Loucy (cell line): Measurements from ENCODE around the gene C5orf47.

ENCODE experiments used
- H2AFZ ChIP-seq: fragments of 200-600 bp; sonication (generic); 2 replicates; pipeline ENCODE4 v1.6.0; 2016; ENCODE audit warnings: antibody characterized with exemption, mild to moderate bottlenecking, low read length, moderate library complexity
- H3F3A ChIP-seq: fragments of 200-600 bp; 2 replicates; pipeline ENCODE4 v1.6.0; 2016; ENCODE audit warnings: antibody characterized with exemption, low read depth, mild to moderate bottlenecking
- H3K27me3 ChIP-seq: fragments of 200-600 bp; sonication (generic); 2 replicates; pipeline ENCODE4 v1.6.1; 2014; ENCODE audit warnings: low read length, mild to moderate bottlenecking; ENCODE audit not compliant: insufficient read depth, poor library complexity, severe bottlenecking
- H3K36me3 ChIP-seq: fragments of 200-600 bp; sonication (generic); 2 replicates; pipeline ENCODE4 v1.6.1; 2016; ENCODE audit warnings: low read length; ENCODE audit not compliant: insufficient read depth
- H3K4me1 ChIP-seq: fragments of 200-600 bp; sonication (generic); 2 replicates; pipeline ENCODE4 v1.5.1; 2014; ENCODE audit warnings: low read length, mild to moderate bottlenecking; ENCODE audit not compliant: insufficient read depth, poor library complexity, severe bottlenecking
- H3K4me2 ChIP-seq: fragments of 200-600 bp; sonication (generic); 2 replicates; pipeline ENCODE4 v1.6.0; 2014; ENCODE audit warnings: antibody characterized with exemption, low read length, low read depth, mild to moderate bottlenecking; ENCODE audit not compliant: poor library complexity, severe bottlenecking
- H3K4me3 ChIP-seq: fragments of 200-600 bp; sonication (generic); 2 replicates; pipeline ENCODE4 v1.5.1; 2014; ENCODE audit warnings: low read length, mild to moderate bottlenecking, mixed read lengths; ENCODE audit not compliant: poor library complexity, severe bottlenecking
- H3K79me2 ChIP-seq: fragments of 200-600 bp; sonication (generic); 2 replicates; pipeline ENCODE4 v1.6.1; 2014; ENCODE audit warnings: low read length; ENCODE audit not compliant: insufficient read depth
- H3K9ac ChIP-seq: fragments of 200-600 bp; sonication (generic); 2 replicates; pipeline ENCODE4 v1.6.0; 2014; ENCODE audit warnings: mild to moderate bottlenecking, low read depth, low read length, moderate library complexity; ENCODE audit not compliant: poor library complexity, severe bottlenecking
- H3K9me2 ChIP-seq: fragments of 200-600 bp; sonication (generic); replicated peaks from 2 replicates; pipeline ENCODE4 v1.6.1; 2016; ENCODE audit warnings: low read depth, low read length, mixed read lengths
- H3K9me3 ChIP-seq: fragments of 200-600 bp; sonication (generic); 2 replicates; pipeline ENCODE4 v1.6.1; 2014; ENCODE audit warnings: mild to moderate bottlenecking, antibody characterized with exemption, low read length, low read depth; ENCODE audit not compliant: insufficient read depth
- H4K20me1 ChIP-seq: fragments of 200-600 bp; sonication (generic); 2 replicates; pipeline ENCODE4 v1.6.0; 2014; ENCODE audit warnings: antibody characterized with exemption, low read length, mild to moderate bottlenecking; ENCODE audit not compliant: insufficient read depth, poor library complexity, severe bottlenecking
- CTCF ChIP-seq: fragments of 200-600 bp; sonication (generic); conservative IDR thresholded peaks from 2 replicates; pipeline ENCODE4 v1.5.1; 2014; ENCODE audit warnings: mild to moderate bottlenecking, antibody characterized with exemption, low read length
- EZH2phosphoT487 ChIP-seq: fragments of 200-600 bp; IDR thresholded peaks from 2 replicates; pipeline ENCODE4 v1.6.1; 2018; ENCODE audit warnings: antibody characterized with exemption, mild to moderate bottlenecking, moderate library complexity, borderline replicate concordance

The C5orf47 gene

GRCh38 chr5:173988554-173989431, at the start of gene C5orf47:
Gene C5orf47 (plus strand): TSS chr5:173989170. CDS start chr5:173989264, 94 bp downstream.
- Histone ChIP-seq H3K79me2 (no peaks in the 10 kb centered on the region), H3K9ac (no peak within 1 kb of the TSS), H2AFZ (no peak within 1 kb of the TSS), H3K4me3 (no peak within 1 kb of the TSS), H3K9me2 (no peaks in the 10 kb centered on the region), H3K4me2 (no peak within 1 kb of the TSS), H3F3A (no peaks in the 10 kb centered on the region), H3K27me3 (no peaks in the 10 kb centered on the region), H3K36me3 (no peaks in the 10 kb centered on the region), H3K4me1 (no peaks in the 10 kb centered on the region), H4K20me1 (no peaks in the 10 kb centered on the region), H3K9me3 (no peaks in the 10 kb centered on the region)
- TF ChIP-seq CTCF = no peak
- TF ChIP-seq EZH2phosphoT487 = no peak

GRCh38 chr5:173940269-173940668, 48.7 kb upstream of the C5orf47 start:
- H3K4me3 ChIP-seq = no peak overlapping the region
- H2AFZ ChIP-seq = no peak overlapping the region
- TF ChIP-seq CTCF = no peak
- TF ChIP-seq EZH2phosphoT487 = no peak
- no peaks in the 10 kb centered on the region for H3K27me3 ChIP-seq
- H3K79me2 ChIP-seq = no peaks in the 10 kb centered on the region
- H3K4me2 ChIP-seq = no peak overlapping the region
- H3K36me3 ChIP-seq = no peaks in the 10 kb centered on the region
- no peak overlapping the region for H3K9ac ChIP-seq
- H3K4me1 ChIP-seq = no peaks in the 10 kb centered on the region
- H3F3A ChIP-seq = no peaks in the 10 kb centered on the region
- no peaks in the 10 kb centered on the region for H4K20me1 ChIP-seq
- no peaks in the 10 kb centered on the region for H3K9me3 ChIP-seq
- H3K9me2 ChIP-seq = no peaks in the 10 kb centered on the region

GRCh38 chr5:173941102-173941501, 47.9 kb upstream of the C5orf47 start:
- H3K36me3 ChIP-seq = no peaks in the 10 kb centered on the region
- no peaks in the 10 kb centered on the region for H3F3A ChIP-seq
- H3K79me2 ChIP-seq = no peaks in the 10 kb centered on the region
- no peaks in the 10 kb centered on the region for H3K9me2 ChIP-seq
- no peaks in the 10 kb centered on the region for H4K20me1 ChIP-seq
- H2AFZ ChIP-seq = no peak overlapping the region
- no peak overlapping the region for H3K4me3 ChIP-seq
- H3K4me1 ChIP-seq = no peaks in the 10 kb centered on the region
- no peaks in the 10 kb centered on the region for H3K9me3 ChIP-seq
- no peak overlapping the region for H3K4me2 ChIP-seq
- no peaks in the 10 kb centered on the region for H3K27me3 ChIP-seq
- no peak overlapping the region for H3K9ac ChIP-seq
- TF ChIP-seq CTCF = no peak
- TF ChIP-seq EZH2phosphoT487 = no peak
